Large intestine (tissue), 3 donors: ENCODE data around the gene ARHGAP33. TPM values are rescaled to one million over a fixed set of nuclear protein-coding genes. Genes with fewer than 3 reads are reported as not detected.
"Not testable (repeated sequence)": the region's sequence is repeated elsewhere in the genome, so short reads cannot be mapped to it uniquely, and the experiment has no call there.

Experiments
- DNase-seq, 2 donors: peaks; one replicate each; pipeline versions ENCODE4 v3.0.0 to v3.0.0-alpha.2; 2013
- H3K27ac ChIP-seq: one replicate; pipeline ENCODE4 v1.5.1; 2013; ENCODE audit warnings: low read length
- H3K27me3 ChIP-seq: 2 replicates; pipeline ENCODE4 v1.6.1; 2013; ENCODE audit warnings: low read length; ENCODE audit not compliant: control insufficient read depth, insufficient read depth
- H3K36me3 ChIP-seq: 2 replicates; pipeline ENCODE4 v1.6.1; 2013; ENCODE audit warnings: low read length; ENCODE audit not compliant: control insufficient read depth, insufficient read depth
- H3K4me1 ChIP-seq: one replicate; pipeline ENCODE4 v1.6.1; 2013; ENCODE audit warnings: low read length; ENCODE audit not compliant: control insufficient read depth, insufficient read depth
- H3K4me3 ChIP-seq: one replicate; pipeline ENCODE4 v1.5.1; 2013; ENCODE audit warnings: low read length
- H3K9me3 ChIP-seq: one replicate; pipeline ENCODE4 v1.6.1; 2013; ENCODE audit warnings: mild to moderate bottlenecking, low read depth, low read length, moderate library complexity; ENCODE audit not compliant: control insufficient read depth
- WGBS: methylation state at CpG from one replicate; pipeline ENCODE4 v1.1.5; 2013; ENCODE audit warnings: low lambda C conversion rate; ENCODE audit not compliant: insufficient coverage; 5-methylcytosine and 5-hydroxymethylcytosine counted together
- polyA plus RNA-seq: library from polyadenylated mRNA; unstranded; fragments of 120-200 nt; gene quantifications from one replicate; pipeline ENCODE4 v1.2.1, GENCODE V29; 2013

The ARHGAP33 gene
- polyA plus RNA-seq, 1 donor, result 22.2 TPM

GRCh38 chr19:35772362-35772761 lies 3.0 kb upstream of the ARHGAP33 start:
- not testable (repeated sequence) for H3K27me3 ChIP-seq, H3K9me3 ChIP-seq, H3K36me3 ChIP-seq, H3K4me3 ChIP-seq, DNase-seq, H3K27ac ChIP-seq
- 88% methylated on average over 1 of the region's 5 CpGs for WGBS
- peaks cover 11% of the 10 kb centered on the region for H3K4me1 ChIP-seq

- WGBS, result no CpG with 5 or more reads among the region's 9 CpGs
- Histone ChIP-seq H3K9me3 (no peaks in the 10 kb centered on the region), H3K4me1 (peaks cover 11% of the 10 kb centered on the region), H3K27me3 (no peaks in the 10 kb centered on the region), H3K4me3 (no peak overlapping the region), H3K27ac (no peak overlapping the region), H3K36me3 (peaks cover 8% of the 10 kb centered on the region)
- no peak for DNase-seq
Observed at GRCh38 chr19:35773020-35773806, 2.2 kb upstream of the ARHGAP33 start.

- H3K4me3 ChIP-seq, result peak overlapping the region; percentile 11
- H3K27ac ChIP-seq, result no peak overlapping the region
Observed at GRCh38 chr19:35774274-35775045, 904 bp upstream of the ARHGAP33 start.

GRCh38 chr19:35775046-35775297 lies 392 bp upstream of the ARHGAP33 start:
- peak overlapping the region; percentile 11 for H3K4me3 ChIP-seq
- 0% methylated on average over 1 of the region's 9 CpGs for WGBS
- H3K27ac ChIP-seq, result no peak overlapping the region
- peaks cover 11% of the 10 kb centered on the region for H3K4me1 ChIP-seq
- H3K9me3 ChIP-seq, result no peaks in the 10 kb centered on the region
- H3K27me3 ChIP-seq, result no peaks in the 10 kb centered on the region
- H3K36me3 ChIP-seq, result peaks cover 9% of the 10 kb centered on the region
- DNase-seq, result no peak

More at GRCh38 chr19:35774274-35775045, 904 bp upstream of the ARHGAP33 start:
- Histone ChIP-seq H3K27me3 (no peaks in the 10 kb centered on the region), H3K4me1 (peaks cover 11% of the 10 kb centered on the region), H3K36me3 (peaks cover 5% of the 10 kb centered on the region), H3K9me3 (no peaks in the 10 kb centered on the region)
- DNase-seq, result no peak
- no CpG with 5 or more reads among the region's 16 CpGs for WGBS

- peak in 1 of 2 donors; percentile 37 for DNase-seq
- peak overlapping the region; percentile 59 for H3K4me3 ChIP-seq
- H3K27me3 ChIP-seq, result no peaks in the 10 kb centered on the region
- WGBS, result 0% methylated on average over 1 of the region's 13 CpGs
- peaks cover 12% of the 10 kb centered on the region for H3K36me3 ChIP-seq
- H3K4me1 ChIP-seq, result peaks cover 11% of the 10 kb centered on the region
- H3K27ac ChIP-seq, result no peak overlapping the region
- no peaks in the 10 kb centered on the region for H3K9me3 ChIP-seq
Observed at GRCh38 chr19:35776102-35776788, 881 bp downstream of the ARHGAP33 start.

- no peak for DNase-seq
- H3K9me3 ChIP-seq, result no peaks in the 10 kb centered on the region
- H3K4me3 ChIP-seq, result no peak overlapping the region
- peaks cover 11% of the 10 kb centered on the region for H3K4me1 ChIP-seq
- no CpG with 5 or more reads among the region's 19 CpGs for WGBS
- peaks cover 15% of the 10 kb centered on the region for H3K36me3 ChIP-seq
- no peaks in the 10 kb centered on the region for H3K27me3 ChIP-seq
- H3K27ac ChIP-seq, result no peak overlapping the region
Observed at GRCh38 chr19:35777086-35777841, 1.9 kb downstream of the ARHGAP33 start.

GRCh38 chr19:35777961-35778360 lies 2.6 kb downstream of the ARHGAP33 start:
- H3K36me3 ChIP-seq, result peaks cover 19% of the 10 kb centered on the region

GRCh38 chr19:35779033-35779432 lies 3.7 kb downstream of the ARHGAP33 start:
- Histone ChIP-seq H3K36me3 (peaks cover 20% of the 10 kb centered on the region), H3K4me1 (peaks cover 15% of the 10 kb centered on the region), H3K27ac (no peak overlapping the region), H3K27me3 (no peaks in the 10 kb centered on the region), H3K9me3 (no peaks in the 10 kb centered on the region), H3K4me3 (no peak overlapping the region)
- DNase-seq, result no peak
- no CpG with 5 or more reads among the region's 8 CpGs for WGBS

More at GRCh38 chr19:35777961-35778360, 2.6 kb downstream of the ARHGAP33 start:
- no peaks in the 10 kb centered on the region for H3K27me3 ChIP-seq
- no peaks in the 10 kb centered on the region for H3K9me3 ChIP-seq
- no peak for DNase-seq
- no CpG with 5 or more reads among the region's 7 CpGs for WGBS
- no peak overlapping the region for H3K4me3 ChIP-seq
- peaks cover 11% of the 10 kb centered on the region for H3K4me1 ChIP-seq
- no peak overlapping the region for H3K27ac ChIP-seq

GRCh38 chr19:35780058-35780457 lies 4.7 kb downstream of the ARHGAP33 start:
- H3K27me3 ChIP-seq, result no peaks in the 10 kb centered on the region
- DNase-seq, result no peak
- H3K4me1 ChIP-seq, result peaks cover 17% of the 10 kb centered on the region
- no peak overlapping the region for H3K27ac ChIP-seq
- H3K36me3 ChIP-seq, result peaks cover 20% of the 10 kb centered on the region
- no peak overlapping the region for H3K4me3 ChIP-seq
- no CpG with 5 or more reads among the region's 16 CpGs for WGBS
- H3K9me3 ChIP-seq, result no peaks in the 10 kb centered on the region

- H3K4me3 ChIP-seq, result no peak overlapping the region
- H3K27ac ChIP-seq, result no peak overlapping the region
- DNase-seq, result no peak
- H3K27me3 ChIP-seq, result no peaks in the 10 kb centered on the region
- no CpG with 5 or more reads among the region's 20 CpGs for WGBS
- peaks cover 20% of the 10 kb centered on the region for H3K36me3 ChIP-seq
- peaks cover 20% of the 10 kb centered on the region for H3K4me1 ChIP-seq
- no peaks in the 10 kb centered on the region for H3K9me3 ChIP-seq
Observed at GRCh38 chr19:35780717-35781116, 5.4 kb downstream of the ARHGAP33 start.
